ENCODE results near the gene PRDM4. TPM values are rescaled to one million over a fixed set of nuclear protein-coding genes. Genes with fewer than 3 reads are reported as not detected.

PRDM4 gene
- total RNA-seq, 2 experiments from 2014 or later: 24.1 to 24.9 TPM

- ATAC-seq (no peak), DNase-seq (no peak)
- Mint-ChIP-seq H3K27ac (no peak overlapping the region), H3K4me3 (no peak overlapping the region), H3K27me3 (ENCODE audit: low read depth) (peaks cover 19% of the 10 kb centered on the region), H3K9me3 (ENCODE audit: insufficient read depth) (no peaks in the 10 kb centered on the region), H3K4me1 (ENCODE audit: low read depth) (peaks cover 17% of the 10 kb centered on the region), H3K36me3 (ENCODE audit: low read depth) (no peaks in the 10 kb centered on the region)
- CTCF ChIA-PET: interaction anchor here (0.6 to 0.8 kb wide), 3 partner anchors 21 to 103 kb away, joined by 3 to 4 read pairs (median 3); no protein-coding TSS in a partner anchor
- POLR2A ChIA-PET: interaction anchor here (0.6 to 0.8 kb wide), 2 partner anchors 9 to 11 kb away, joined by 3 read pairs; partner anchors contain the start of gene ASCL4
Measured at GRCh38 chr12:107783406-107784376, 22.8 kb upstream of the PRDM4 start.

DNA sequence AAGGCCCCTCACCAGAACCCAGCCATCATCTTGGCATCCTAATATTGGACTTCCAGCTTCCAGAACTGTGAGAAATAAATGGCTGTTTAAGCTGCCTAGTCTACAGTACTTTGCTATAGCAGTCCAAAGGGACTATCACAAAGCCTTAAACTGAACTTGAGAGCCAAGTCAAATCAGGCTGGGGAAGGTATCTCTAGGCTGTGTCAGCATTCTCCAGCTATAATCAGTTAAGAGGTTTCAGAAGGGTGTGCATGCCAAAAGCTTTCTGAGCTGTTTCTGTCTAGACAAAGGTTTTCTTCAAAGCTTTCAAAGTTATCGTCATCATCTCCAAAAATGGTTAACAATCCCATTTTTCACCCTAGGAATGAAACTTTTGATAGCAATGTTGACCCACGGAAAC is 21.1 kb upstream of the PRDM4 start:
- peaks cover 32% of the 10 kb centered on the region for H3K27me3 Mint-ChIP-seq (ENCODE audit: low read depth)
- ChIA-PET POLR2A (no interaction called here), CTCF (interaction anchor here (0.7 kb wide), 1 partner anchor 8 kb away, joined by 3 read pairs; no protein-coding TSS in a partner anchor)
- H3K36me3 Mint-ChIP-seq (ENCODE audit: low read depth): no peaks in the 10 kb centered on the region
- DNase-seq: no peak
- H3K9me3 Mint-ChIP-seq (ENCODE audit: insufficient read depth): no peaks in the 10 kb centered on the region
- ATAC-seq: no peak
- no peak overlapping the region for H3K4me3 Mint-ChIP-seq
- H3K27ac Mint-ChIP-seq: no peak overlapping the region
- H3K4me1 Mint-ChIP-seq (ENCODE audit: low read depth): peaks cover 18% of the 10 kb centered on the region

GRCh38 chr12:107780298-107780697 is 19.4 kb upstream of the PRDM4 start:
- Mint-ChIP-seq H3K27me3 (ENCODE audit: low read depth) (peaks cover 46% of the 10 kb centered on the region), H3K4me1 (ENCODE audit: low read depth) (peaks cover 21% of the 10 kb centered on the region), H3K27ac (no peak overlapping the region), H3K9me3 (ENCODE audit: insufficient read depth) (no peaks in the 10 kb centered on the region), H3K4me3 (no peak overlapping the region), H3K36me3 (ENCODE audit: low read depth) (no peaks in the 10 kb centered on the region)
- ChIA-PET POLR2A (no interaction called here), CTCF (no interaction called here)
- ATAC-seq: no peak
- no peak for DNase-seq

DNA sequence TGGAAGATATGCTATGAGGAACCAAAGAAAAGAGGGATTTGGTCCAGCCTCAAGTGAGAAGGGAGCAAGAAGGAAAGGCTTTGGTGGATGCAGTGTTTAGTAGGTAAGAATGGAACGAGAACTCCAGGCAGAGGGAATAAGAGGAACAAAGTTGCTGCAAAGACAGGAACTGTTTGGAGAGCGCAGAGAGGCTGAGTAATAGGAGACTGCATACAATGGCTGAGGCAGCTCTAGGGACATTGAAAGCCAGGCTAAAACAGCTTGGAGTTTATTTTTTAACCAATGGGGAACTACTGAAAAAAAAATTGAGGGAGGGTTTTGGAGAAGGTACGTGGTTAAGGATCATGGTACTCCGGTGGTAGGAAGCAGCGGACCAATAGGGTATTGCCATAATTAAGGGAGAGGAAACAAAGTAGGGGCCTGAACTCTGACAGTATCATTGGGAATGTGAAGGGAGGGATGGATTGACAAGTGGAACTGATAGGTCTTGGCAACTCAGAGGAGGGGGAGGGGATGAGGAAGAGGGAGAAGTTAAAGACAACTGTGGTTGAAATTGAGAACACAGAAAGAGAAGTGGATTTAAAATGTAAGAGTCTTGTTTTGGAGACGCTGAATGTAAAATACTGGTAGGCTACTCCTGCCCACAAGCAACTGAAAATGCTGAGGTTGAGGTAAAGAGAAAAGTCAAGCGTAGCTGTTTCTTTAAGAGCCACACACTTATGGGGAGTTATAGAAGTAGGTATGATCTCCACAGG is 18.3 kb upstream of the PRDM4 start:
- no peak overlapping the region for H3K4me3 Mint-ChIP-seq
- H3K9me3 Mint-ChIP-seq (ENCODE audit: insufficient read depth): no peaks in the 10 kb centered on the region
- POLR2A ChIA-PET: no interaction called here
- peaks cover 28% of the 10 kb centered on the region for H3K4me1 Mint-ChIP-seq (ENCODE audit: low read depth)
- H3K27ac Mint-ChIP-seq: no peak overlapping the region
- ATAC-seq (no peak), DNase-seq (no peak)
- H3K27me3 Mint-ChIP-seq (ENCODE audit: low read depth): peaks cover 54% of the 10 kb centered on the region
- H3K36me3 Mint-ChIP-seq (ENCODE audit: low read depth): no peaks in the 10 kb centered on the region
- CTCF ChIA-PET: no interaction called here

DNA sequence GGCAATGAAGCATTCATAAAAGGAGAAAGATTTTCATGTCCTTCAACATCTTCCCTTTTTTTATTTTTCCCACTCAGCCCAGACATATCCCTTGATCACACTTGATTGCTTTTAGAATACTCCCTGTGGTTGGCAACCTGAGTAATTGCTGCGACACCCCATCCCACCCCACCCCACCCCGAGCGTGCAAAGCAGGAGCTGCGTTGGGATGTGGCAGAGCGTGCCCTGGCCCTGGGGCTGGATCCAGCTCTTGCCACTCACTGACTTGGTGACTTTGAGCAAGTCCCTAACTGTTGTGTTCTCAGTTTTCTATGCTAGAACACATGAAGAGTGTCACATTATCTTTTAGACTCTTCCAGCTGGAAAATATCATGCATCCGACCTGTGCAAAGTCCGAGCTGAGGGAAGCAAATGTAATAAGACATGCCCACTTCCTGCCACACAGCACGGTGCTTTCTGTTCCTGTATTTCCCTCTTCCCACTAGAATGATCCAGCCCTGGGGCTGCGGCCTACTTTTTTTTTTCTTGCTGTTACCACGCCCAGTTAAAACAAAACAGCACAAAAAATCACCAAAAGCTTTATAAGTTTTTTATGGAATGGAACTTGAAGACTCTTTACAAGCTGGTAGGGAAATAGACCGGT is 17.6 kb upstream of the PRDM4 start:
- Mint-ChIP-seq H3K27me3 (ENCODE audit: low read depth) (peaks cover 62% of the 10 kb centered on the region), H3K4me1 (ENCODE audit: low read depth) (peaks cover 28% of the 10 kb centered on the region), H3K36me3 (ENCODE audit: low read depth) (no peaks in the 10 kb centered on the region), H3K27ac (no peak overlapping the region), H3K4me3 (no peak overlapping the region), H3K9me3 (ENCODE audit: insufficient read depth) (no peaks in the 10 kb centered on the region)
- ChIA-PET CTCF (no interaction called here), POLR2A (no interaction called here)
- DNase-seq (no peak), ATAC-seq (no peak)

GRCh38 chr12:107776171-107776570 is 15.2 kb upstream of the PRDM4 start:
- ChIA-PET POLR2A (no interaction called here), CTCF (no interaction called here)
- ATAC-seq (no peak), DNase-seq (no peak)
- H3K4me3 Mint-ChIP-seq: no peak overlapping the region
- H3K27ac Mint-ChIP-seq: no peak overlapping the region
- no peaks in the 10 kb centered on the region for H3K36me3 Mint-ChIP-seq (ENCODE audit: low read depth)
- H3K9me3 Mint-ChIP-seq (ENCODE audit: insufficient read depth): no peaks in the 10 kb centered on the region
- H3K27me3 Mint-ChIP-seq (ENCODE audit: low read depth): peaks cover 68% of the 10 kb centered on the region
- H3K4me1 Mint-ChIP-seq (ENCODE audit: low read depth): peaks cover 26% of the 10 kb centered on the region

GRCh38 chr12:107775093-107775721 is 14.3 kb upstream of the PRDM4 start:
- peaks cover 26% of the 10 kb centered on the region for H3K4me1 Mint-ChIP-seq (ENCODE audit: low read depth)
- H3K27ac Mint-ChIP-seq: no peak overlapping the region
- ATAC-seq: peak; percentile 58
- no peaks in the 10 kb centered on the region for H3K9me3 Mint-ChIP-seq (ENCODE audit: insufficient read depth)
- ChIA-PET CTCF (no interaction called here), POLR2A (interaction anchor here (1.1 kb wide), 1 partner anchor 9 kb away, joined by 3 read pairs; no protein-coding TSS in a partner anchor)
- H3K36me3 Mint-ChIP-seq (ENCODE audit: low read depth): no peaks in the 10 kb centered on the region
- peak overlapping the region; percentile 45 for H3K4me3 Mint-ChIP-seq
- peaks cover 68% of the 10 kb centered on the region for H3K27me3 Mint-ChIP-seq (ENCODE audit: low read depth)
- DNase-seq: peak; percentile 28

DNA sequence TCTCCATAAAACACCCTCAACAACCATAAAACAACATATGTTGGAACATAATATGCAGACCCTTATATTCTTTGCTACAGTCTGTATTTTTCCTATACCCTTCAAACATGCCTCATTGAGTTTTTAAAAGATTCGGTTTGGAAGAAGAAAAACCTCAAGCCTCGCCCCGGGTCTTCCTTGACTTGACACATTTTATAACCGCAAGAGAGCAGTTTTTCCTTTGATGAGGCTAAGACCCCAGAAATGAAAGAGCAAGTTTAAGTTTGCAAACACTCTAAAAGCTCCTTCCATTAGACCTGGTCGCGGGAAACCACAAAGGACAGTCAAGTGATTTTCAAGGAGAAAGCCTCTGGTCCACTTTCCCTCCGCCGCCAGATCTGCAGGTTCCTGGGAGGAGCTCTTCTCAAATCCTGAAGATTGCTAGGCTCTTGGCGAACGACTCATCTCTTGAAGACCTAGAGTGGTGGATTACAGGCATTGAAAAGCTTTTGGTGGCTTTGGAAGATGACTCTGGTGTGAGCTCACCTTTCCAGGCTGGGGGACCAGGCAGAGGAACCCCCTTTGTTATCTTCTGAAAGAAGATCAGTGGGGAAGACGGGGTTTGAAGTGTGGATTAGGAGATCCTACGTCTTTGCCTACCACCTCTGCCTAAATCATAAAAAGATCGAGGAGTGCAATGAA is 13.6 kb upstream of the PRDM4 start, which contains the start of gene ASCL4:
ASCL4 (plus strand) TSS at position 356 of the 681 bp plus-strand sequence. CDS start 515 bp downstream, outside the sequence.
- Mint-ChIP-seq H3K4me1 (ENCODE audit: low read depth) (peaks cover 26% of the 10 kb centered on the region), H3K4me3 (peak within 1 kb of the TSS; percentile 45)

DNA sequence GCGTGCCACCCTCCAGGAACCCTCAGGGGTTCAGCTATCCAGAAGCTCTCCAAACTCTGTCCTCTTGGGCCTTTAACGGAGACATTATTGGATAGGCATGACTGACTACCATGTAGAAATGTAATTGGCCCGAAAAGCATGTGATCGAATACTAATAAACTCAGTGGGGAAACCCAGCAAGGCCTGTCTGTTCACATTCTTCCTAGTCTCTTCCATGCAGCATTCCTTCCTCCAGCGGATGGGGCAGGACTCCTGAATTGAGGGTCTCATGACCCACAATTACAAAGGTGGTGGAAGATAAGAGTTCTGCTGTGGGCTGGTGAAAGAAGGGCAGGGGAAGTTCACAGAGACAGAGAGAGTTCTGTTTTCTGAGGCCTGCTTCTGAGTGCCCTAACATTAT is 6.5 kb upstream of the PRDM4 start:
- ChIA-PET POLR2A (no interaction called here), CTCF (interaction anchor here (1.7 kb wide), 1 partner anchor 8 kb away, joined by 5 read pairs; no protein-coding TSS in a partner anchor)
- Mint-ChIP-seq H3K27me3 (ENCODE audit: low read depth) (peaks cover 20% of the 10 kb centered on the region), H3K36me3 (ENCODE audit: low read depth) (no peaks in the 10 kb centered on the region), H3K27ac (no peak overlapping the region), H3K4me1 (ENCODE audit: low read depth) (no peaks in the 10 kb centered on the region), H3K4me3 (no peak overlapping the region), H3K9me3 (ENCODE audit: insufficient read depth) (no peaks in the 10 kb centered on the region)
- DNase-seq: no peak
- no peak for ATAC-seq

More for the DNA sequence above, 13.6 kb upstream of the PRDM4 start, which contains the start of gene ASCL4:
- ATAC-seq: peak; percentile 58
- no peak for DNase-seq
- ChIA-PET CTCF (interaction anchor here (0.8 kb wide), 1 partner anchor 98 kb away, joined by 4 read pairs; no protein-coding TSS in a partner anchor), POLR2A (interaction anchor here (1.1 kb wide), 1 partner anchor 10 kb away, joined by 3 read pairs; no protein-coding TSS in a partner anchor)
- H3K9me3 Mint-ChIP-seq (ENCODE audit: insufficient read depth): no peaks in the 10 kb centered on the region
- H3K36me3 Mint-ChIP-seq (ENCODE audit: low read depth): no peaks in the 10 kb centered on the region
- no peak within 1 kb of the TSS for H3K27ac Mint-ChIP-seq
- H3K27me3 Mint-ChIP-seq (ENCODE audit: low read depth): peaks cover 64% of the 10 kb centered on the region

GRCh38 chr12:107765316-107765715 is 4.4 kb upstream of the PRDM4 start:
- CTCF ChIA-PET: no interaction called here
- H3K36me3 Mint-ChIP-seq (ENCODE audit: low read depth): no peaks in the 10 kb centered on the region
- DNase-seq (no peak), ATAC-seq (no peak)
- H3K9me3 Mint-ChIP-seq (ENCODE audit: insufficient read depth): no peaks in the 10 kb centered on the region
- H3K4me1 Mint-ChIP-seq (ENCODE audit: low read depth): peaks cover 6% of the 10 kb centered on the region
- H3K27ac Mint-ChIP-seq: no peak overlapping the region
- no peak overlapping the region for H3K4me3 Mint-ChIP-seq
- POLR2A ChIA-PET: no interaction called here
- peaks cover 13% of the 10 kb centered on the region for H3K27me3 Mint-ChIP-seq (ENCODE audit: low read depth)

DNA sequence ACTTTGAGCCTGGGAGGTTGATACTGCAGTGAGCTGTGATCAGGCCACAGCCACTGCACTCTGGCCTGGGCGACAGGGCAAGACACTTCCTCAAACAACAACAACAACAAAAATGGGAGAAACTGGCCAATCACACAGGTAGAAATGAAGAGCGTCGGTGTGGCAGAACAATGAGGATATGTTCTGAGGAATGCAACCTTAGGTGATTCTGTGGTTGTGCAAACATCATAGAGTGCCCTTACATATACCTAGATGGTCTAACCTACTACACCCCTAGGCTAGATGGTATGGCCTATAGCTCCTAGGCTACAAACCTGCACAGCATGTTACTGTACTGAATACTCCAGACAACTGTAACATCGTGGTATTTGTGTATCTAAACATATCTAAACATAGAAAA is 3.7 kb upstream of the PRDM4 start:
- H3K9me3 Mint-ChIP-seq (ENCODE audit: insufficient read depth): no peaks in the 10 kb centered on the region
- ChIA-PET CTCF (interaction anchor here (0.6 kb wide), 1 partner anchor 1391 kb away, joined by 3 read pairs; no protein-coding TSS in a partner anchor), POLR2A (no interaction called here)
- no peaks in the 10 kb centered on the region for H3K36me3 Mint-ChIP-seq (ENCODE audit: low read depth)
- peaks cover 12% of the 10 kb centered on the region for H3K4me1 Mint-ChIP-seq (ENCODE audit: low read depth)
- ATAC-seq: no peak
- no peak for DNase-seq
- H3K27me3 Mint-ChIP-seq (ENCODE audit: low read depth): peaks cover 11% of the 10 kb centered on the region
- H3K27ac Mint-ChIP-seq: no peak overlapping the region
- H3K4me3 Mint-ChIP-seq: no peak overlapping the region
